C4-2B (cell line): ENCODE results near the gene PPP1R13B.

Experiments used
- ZFX ChIP-seq: fragments of 450-650 bp; IDR thresholded peaks from 2 replicates; pipeline ENCODE4 v1.6.1; 2017
- TF ChIP-seq, protein P1 (sequence below): fragments of 450-650 bp; conservative IDR thresholded peaks from 2 replicates; pipeline ENCODE4 v1.5.1; 2017; ENCODE audit warnings: mild to moderate bottlenecking

DNA sequence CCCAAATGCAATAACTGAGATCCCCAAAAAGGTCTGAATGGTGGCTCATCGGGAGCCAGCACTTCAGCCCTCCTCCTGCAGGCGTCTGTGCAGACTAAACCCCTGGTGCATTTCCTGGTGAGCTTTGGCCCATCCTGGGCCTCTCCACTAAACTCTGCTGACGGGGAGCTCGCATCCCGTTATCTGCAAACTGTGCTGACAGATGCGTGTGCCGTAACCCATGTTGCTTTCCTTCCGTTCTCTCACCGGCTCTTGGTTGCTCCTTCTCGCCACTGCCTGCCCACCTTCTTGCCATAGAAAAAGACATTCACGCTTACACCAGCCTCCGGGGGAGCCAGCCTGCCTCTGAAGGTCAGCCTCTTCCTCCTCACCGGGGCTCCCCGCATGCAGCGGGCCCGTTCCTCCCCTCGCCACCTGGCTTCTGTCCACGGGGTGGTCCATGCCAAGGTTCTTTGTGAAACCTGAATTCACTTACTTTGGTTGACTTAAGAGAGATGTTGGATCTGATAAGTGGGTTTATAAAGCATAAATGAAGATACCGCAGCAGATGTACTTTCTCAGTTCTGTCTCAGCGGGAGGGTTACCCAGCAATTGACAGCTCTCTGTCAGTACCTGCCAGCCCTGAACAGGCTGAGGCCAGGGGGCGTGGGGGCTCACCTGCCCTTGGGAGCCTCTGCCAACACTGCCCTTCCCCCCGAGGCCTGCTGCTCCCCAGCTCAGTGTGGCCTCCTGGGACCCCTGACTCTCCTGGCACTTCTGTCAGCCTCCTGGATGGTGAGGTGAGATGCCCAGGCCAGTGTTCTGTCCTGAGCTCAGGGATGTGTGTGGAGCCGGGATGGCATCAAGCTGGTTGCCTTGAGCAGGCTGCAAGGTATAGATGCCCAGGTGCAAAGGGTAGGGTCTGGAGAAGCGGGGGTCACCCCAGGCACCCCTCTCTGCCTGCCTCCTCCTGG lies 117.6 kb downstream of the PPP1R13B start:
- TF ChIP-seq, protein P1, sequence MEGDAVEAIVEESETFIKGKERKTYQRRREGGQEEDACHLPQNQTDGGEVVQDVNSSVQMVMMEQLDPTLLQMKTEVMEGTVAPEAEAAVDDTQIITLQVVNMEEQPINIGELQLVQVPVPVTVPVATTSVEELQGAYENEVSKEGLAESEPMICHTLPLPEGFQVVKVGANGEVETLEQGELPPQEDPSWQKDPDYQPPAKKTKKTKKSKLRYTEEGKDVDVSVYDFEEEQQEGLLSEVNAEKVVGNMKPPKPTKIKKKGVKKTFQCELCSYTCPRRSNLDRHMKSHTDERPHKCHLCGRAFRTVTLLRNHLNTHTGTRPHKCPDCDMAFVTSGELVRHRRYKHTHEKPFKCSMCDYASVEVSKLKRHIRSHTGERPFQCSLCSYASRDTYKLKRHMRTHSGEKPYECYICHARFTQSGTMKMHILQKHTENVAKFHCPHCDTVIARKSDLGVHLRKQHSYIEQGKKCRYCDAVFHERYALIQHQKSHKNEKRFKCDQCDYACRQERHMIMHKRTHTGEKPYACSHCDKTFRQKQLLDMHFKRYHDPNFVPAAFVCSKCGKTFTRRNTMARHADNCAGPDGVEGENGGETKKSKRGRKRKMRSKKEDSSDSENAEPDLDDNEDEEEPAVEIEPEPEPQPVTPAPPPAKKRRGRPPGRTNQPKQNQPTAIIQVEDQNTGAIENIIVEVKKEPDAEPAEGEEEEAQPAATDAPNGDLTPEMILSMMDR, result no peak
- TF ChIP-seq ZFX, result no peak
